MV-4-11 (cell line): ENCODE data around the gene AXIN1.

Experiments used
- DNase-seq: peaks from one replicate; lab custom pipeline; 2025; lab: John Stamatoyannopoulos, UW

AXIN1 gene

GRCh38 chr16:303760-304505 is 48.6 kb downstream of the AXIN1 start:
- no peak for DNase-seq

GRCh38 chr16:301950-302349 is 50.6 kb downstream of the AXIN1 start:
- no peak for DNase-seq

GRCh38 chr16:301235-301634 is 51.3 kb downstream of the AXIN1 start:
- DNase-seq = no peak

- no peak for DNase-seq
Measured at GRCh38 chr16:297832-298231, 54.7 kb downstream of the AXIN1 start.

DNA sequence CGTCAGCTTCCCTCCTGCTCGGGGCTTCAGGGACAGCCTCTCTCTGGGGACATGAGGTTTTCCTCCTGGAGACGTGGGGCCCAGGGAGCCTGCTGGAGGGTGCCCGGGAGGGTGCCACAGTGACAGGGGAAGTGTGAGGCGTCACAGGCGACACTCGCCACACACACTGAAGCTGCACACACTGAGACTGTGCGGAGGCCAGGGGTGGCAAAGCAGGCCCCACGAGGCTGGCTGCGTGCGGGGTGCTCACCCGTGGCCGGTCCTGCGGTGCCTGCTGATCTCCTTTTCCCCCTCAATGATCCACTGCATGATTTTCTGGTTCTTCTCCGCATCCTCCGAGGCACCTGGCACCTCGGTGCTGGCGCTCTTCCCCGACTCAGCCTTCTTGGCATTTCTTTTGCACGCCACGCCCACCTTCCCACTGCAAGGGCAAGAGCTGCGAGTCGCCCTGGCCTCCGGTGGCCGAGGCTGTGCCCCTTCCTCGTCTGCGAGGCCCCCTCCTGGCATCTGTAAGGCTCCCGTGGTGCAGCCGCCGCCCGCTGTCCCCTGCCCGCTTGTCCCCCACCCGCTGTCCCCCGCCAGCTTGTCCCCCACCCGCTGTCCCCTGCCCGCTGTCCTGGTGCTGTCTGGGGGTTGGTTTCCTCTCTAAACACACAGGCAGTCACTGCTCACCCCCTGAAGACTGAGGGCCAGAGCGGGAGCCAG is 55.6 kb downstream of the AXIN1 start:
- no peak for DNase-seq

- no peak for DNase-seq
Measured at GRCh38 chr16:296276-296675, 56.2 kb downstream of the AXIN1 start.

DNA sequence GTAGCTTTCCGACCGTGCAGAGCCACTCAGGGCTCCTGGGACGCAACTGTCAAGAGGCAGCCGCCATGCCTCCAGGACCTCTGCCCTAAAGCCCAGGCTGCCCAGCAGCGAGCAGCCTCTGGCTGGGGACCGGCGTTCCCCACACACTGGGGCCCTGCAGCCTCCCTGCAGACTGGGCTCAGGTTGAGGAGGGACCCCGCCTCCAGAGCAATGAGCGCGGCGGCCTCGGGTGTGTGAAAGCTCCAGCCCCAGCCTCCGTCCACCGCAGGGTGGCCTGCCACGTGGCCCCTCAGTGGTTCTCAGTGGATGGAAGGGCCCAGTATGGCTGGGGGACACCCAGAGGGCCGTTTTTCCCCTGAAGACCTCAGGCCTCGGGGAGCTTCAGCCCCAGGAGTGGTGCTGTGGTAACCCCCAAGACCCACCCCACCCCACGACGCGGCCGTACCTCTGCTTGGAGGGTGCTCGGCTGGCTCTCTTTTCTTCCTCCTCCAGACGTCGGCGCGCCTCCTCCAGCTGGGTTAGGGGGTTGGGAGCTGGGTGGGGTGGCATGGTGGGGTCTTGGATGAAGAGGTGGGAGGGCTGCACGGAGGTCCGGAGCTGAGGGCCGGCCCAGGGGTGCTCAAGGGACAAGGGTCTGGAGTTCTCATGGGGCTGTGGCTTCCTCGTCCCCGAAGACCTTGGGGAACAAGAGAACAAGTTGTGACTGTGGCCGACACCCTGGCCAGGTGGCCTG is 59.3 kb downstream of the AXIN1 start:
- DNase-seq = no peak

- no peak for DNase-seq
Measured at GRCh38 chr16:291539-291938, 61.0 kb downstream of the AXIN1 start.

DNA sequence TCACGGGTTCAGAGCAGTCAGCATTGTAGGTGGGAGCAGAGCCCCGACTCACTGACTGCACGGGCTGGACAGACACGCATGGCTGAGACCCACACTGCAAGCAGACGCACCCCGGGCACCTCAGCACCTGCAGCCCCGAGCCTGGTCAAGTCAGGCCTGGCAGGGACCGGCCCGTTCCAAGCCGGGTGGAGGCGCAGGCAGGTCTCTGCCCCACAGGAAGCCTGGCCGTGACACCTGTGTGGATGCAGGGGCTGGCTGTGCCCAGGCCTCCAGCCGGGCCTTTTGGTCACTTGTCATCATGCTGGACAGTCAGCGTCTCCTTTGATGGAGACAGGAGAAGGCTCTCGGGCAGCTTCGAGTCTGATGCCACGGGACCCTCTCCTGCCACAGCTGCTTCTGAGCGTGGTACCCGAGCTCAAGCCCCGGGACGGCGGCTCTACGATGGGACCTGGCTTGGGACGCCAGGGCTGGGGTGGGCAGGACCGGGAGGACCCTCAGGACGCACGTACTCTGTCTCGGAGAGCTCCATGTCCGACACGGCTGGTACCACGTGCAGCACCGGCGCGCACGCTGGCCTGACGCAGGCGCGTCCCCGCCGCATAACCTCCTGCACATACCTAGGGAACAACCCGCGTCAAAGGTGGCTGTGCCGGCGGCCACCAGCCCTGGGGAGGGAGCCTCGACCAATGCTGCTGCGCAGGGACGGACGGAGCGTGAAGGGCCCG is 61.7 kb downstream of the AXIN1 start:
- DNase-seq = no peak

- no peak for DNase-seq
Measured at GRCh38 chr16:290015-290680, 62.4 kb downstream of the AXIN1 start.

- DNase-seq = no peak
Measured at GRCh38 chr16:289395-289997, 63.0 kb downstream of the AXIN1 start.

DNA sequence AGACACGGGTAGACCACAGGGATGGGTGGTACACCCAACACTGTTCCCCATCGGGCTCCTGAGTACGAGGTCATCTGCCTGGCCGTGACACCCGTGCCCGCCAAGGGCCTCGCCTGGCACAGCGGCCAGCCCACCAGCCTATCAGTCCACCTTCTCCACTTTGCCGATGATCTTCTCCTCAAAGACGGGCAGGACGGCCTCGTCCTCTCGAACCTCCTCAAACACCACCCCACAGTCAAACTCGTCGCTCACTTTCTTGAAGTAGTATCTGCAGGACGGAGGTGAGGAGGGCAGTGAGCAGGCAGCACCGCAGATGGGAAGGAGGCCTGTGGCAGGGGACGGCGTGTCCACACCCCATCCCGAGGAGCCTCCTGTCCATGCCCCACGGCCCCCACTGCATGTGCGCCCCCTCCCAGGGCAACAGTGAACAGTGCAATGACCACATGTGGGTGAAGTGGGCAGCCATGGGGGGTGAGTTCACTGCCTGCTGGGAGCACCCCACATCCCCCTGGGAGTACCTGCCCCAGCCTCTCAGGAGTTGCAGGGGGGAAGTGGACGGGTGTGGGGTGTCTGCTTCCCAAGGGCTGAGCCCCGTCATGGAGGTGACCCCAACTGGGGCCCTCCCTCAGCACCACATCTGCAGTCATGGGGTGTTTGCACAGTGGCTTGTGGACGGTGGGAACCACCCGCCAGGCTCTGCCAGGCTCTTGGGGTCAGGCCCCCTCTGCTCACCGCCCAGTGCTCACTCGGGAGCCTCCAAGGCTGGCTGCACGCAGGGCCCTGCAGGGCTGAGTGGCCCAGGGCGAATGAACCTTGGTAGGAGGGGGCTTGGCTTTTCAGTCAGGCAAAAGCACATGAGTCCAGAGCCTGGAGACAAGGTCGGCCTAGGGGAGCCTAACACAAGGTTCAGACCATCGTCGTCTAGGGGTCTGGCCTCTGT is 64.3 kb downstream of the AXIN1 start:
- no peak for DNase-seq

DNA sequence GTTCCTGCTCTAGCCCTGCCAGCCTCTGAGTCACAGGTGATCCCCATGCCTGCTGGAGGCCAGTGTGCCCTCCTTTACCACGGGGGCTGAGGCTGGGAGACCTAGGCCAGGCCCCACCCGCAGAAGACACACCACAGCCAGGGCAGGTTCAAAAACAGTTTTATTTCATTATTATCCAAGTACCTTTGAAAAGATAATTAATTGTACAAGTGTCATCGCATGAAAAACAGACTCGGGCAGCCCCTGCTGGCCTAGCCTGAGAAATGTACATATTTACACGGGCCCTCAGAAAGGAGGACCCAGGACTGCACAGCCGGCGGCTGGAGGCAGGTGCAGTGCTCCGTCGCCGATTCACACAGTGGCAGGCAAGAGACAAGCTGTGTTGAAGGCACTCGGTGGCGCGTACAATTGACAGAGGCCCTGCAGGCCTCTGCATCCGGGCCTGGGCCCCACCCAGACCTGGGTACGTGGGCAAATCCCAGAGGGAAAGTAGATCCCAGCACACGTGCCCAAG is 65.2 kb downstream of the AXIN1 start:
- no peak for DNase-seq

DNA sequence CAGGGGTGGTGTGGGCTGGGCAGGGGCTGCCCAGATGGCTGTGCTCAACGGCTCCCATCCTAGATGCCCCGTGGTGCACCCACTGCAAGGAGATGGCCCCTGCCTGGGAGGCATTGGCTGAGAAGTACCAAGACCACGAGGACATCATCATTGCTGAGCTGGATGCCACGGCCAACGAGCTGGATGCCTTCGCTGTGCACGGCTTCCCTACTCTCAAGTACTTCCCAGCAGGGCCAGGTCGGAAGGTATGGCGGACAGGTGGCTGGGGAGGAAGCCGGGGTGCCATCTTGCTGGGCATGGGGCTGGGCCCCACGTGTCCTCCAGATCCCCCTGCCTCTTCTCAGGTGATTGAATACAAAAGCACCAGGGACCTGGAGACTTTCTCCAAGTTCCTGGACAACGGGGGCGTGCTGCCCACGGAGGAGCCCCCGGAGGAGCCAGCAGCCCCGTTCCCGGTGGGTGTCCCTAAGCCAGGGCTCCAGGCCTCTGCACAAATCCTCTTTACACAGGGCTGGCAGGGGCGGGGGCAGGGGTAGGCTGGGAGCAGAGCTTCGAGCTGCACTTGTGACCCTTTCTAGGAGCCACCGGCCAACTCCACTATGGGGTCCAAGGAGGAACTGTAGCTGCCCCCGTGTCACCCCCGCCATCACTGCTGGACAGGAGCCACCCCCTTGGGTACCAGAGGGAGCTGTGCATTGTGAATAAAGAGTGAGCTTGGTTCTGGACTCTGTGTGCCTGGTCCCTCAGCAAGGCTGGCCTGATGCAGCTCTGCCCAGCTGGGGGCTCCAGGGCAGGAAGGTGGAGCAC is 65.8 kb downstream of the AXIN1 start:
- DNase-seq = no peak

DNA sequence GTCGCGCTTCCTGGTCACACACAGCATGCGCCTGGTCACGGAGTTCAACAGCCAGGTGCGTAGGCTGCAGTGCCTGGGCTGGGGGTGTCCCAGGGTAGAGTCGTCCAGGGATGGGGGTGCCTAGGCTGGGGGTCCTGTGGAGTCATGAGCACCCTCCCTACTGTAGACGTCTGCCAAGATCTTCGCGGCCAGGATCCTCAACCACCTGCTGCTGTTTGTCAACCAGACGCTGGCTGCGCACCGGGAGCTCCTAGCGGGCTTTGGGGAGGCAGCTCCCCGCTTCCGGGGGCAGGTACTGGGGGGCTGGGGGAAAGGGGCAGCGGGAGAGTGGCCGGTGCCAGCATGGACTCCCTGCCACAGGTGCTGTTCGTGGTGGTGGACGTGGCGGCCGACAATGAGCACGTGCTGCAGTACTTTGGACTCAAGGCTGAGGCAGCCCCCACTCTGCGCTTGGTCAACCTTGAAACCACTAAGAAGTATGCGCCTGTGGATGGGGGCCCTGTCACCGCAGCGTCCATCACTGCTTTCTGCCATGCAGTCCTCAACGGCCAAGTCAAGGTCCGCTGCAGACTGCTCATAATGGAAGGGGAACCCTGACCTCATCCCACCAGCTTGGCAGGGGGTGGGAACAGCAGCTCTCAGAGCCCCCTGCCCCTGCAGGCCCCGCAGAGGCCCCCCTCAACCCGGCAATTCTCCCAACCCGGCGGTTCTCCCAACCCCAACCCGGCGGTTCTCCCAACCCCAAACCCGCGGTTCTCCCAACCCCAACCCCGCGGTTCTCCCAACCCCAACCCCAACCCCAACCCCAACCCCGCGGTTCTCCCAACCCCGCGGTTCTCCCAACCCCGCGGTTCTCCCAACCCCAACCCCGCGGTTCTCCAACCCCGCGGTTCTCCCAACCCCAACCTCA is 67.1 kb downstream of the AXIN1 start:
- no peak for DNase-seq

DNA sequence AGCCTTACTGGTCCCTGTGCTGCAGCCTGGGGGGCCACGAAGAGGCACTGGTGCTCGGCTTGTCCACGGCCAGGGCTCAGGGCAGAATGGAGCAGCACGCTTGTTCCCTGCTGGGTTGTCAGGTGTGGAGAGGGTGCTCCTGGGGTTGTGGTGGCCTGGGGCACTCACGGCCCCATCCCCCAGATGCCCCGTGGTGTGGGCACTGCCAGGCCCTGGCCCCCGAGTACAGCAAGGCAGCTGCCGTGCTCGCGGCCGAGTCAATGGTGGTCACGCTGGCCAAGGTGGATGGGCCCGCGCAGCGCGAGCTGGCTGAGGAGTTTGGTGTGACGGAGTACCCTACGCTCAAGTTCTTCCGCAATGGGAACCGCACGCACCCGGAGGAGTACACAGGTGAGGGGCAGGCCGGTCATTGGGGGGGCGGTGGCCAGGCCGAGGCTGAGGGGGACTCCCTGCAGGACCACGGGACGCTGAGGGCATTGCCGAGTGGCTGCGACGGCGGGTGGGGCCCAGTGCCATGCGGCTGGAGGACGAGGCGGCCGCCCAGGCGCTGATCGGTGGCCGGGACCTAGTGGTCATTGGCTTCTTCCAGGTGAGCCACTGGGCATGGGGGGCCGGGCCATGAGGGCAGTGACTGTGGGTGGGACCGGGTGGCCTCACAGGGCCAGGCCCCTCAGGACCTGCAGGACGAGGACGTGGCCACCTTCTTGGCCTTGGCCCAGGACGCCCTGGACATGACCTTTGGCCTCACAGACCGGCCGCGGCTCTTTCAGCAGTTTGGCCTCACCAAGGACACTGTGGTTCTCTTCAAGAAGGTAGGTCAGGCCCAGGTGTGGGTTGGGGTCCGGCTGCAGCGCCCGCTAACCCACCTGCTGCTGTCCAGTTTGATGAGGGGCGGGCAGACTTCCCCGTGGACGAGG is 68.1 kb downstream of the AXIN1 start:
- DNase-seq = no peak
